Glomerular visceral epithelial cell (primary cell): ENCODE measurements around the gene SSTR3.
"Not testable (repeated sequence)": the region's sequence is repeated elsewhere in the genome, so short reads cannot be mapped to it uniquely, and the experiment has no call there.

Experiments
- DNase-seq: peaks from one replicate; pipeline ENCODE4 v3.0.0-alpha.2; 2016; ENCODE audit errors: extremely low spot score

Gene SSTR3

DNA sequence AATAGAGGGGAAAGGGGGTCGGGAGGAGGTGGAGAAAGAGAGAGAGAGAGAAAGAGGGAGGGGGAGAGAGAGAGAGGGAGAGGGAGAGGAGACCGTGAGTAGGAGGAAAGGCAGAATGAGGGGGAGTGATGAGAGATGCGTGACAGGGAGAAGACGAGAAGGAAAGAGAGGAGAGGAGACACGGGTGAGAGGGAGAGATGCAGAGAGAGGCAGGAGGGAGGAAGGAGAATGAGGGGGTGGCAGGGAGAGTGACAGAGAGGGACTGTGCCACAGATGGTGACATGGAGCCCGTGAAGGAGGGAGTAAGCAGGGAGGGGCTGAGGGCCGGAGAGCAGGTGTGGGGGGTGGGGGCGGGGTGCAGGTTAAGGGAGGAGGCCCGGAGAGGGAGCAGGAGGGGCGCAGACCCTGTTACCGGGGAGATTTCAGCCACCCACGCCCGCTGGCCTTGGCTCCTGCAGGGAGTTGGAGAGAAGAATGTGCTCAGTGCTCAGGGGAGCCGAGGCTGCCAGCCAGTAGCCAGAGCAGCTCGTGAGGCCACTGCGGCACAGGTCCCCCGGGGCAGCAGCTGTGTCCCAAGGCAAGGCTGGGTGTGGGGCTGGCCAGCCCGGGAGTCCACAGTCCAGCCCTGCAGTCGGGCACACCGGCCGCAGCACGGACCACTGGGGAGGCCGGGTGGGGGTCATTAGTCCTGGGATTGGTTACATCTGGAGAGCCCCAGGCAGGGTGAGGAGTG lies at the start of gene SSTR3:
TSS of gene SSTR3 (minus strand) at position 304 of the 733 bp plus-strand sequence. CDS start 4,674 bp downstream, outside the sequence.
- no peak for DNase-seq

DNA sequence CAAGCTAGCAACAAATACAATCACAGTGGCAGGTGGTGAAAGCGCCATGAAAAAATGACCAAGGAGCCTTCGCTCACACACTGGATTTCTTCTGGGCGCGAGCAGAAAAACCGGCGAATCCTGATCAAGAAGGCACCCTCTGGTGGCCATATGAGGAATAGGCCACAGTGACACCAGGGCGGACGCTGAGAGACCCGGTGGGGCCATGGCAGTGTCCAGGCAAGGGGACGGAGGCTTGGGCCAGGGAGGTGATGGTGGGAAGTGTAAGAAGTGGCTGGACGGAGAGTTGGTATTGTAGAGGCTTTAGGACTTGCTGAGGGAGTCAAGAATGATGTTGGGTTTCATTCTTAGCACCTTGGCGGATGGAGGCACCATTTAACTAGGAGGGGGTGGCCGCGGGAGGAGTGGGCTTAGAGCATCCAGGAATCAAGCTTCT lies 48.6 kb upstream of the SSTR3 start:
- peak; percentile 52 for DNase-seq

DNA sequence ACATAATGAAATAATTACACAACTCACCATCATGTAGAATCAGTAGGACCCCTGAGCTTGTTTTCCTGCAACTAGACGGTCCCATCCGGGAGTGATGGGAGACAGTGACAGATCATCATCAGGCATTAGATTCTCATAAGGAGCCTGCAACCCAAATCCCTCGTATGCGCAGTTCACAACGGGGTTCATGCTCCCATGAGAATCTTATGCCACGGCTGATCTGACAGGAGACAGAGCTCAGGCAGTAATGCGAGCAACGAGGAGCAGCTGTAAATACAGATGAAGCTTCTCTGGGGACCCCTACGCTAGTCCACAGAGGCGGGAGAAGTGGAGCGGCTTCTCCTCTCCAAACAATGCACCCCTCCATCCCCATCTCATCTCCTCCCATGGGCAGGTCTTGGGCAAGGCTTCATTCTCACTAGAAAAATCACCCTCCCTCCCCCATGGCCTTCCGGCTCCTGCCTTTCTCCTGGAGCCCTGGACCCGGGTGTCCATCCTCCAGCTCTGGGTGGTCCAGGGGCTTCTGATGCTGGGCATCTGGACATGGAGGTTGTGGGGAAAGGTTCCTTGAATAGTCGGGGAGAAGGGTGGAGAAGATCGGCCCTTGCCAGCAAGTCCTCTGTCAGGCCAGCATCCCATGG lies 48.0 kb upstream of the SSTR3 start:
- DNase-seq = no peak

DNA sequence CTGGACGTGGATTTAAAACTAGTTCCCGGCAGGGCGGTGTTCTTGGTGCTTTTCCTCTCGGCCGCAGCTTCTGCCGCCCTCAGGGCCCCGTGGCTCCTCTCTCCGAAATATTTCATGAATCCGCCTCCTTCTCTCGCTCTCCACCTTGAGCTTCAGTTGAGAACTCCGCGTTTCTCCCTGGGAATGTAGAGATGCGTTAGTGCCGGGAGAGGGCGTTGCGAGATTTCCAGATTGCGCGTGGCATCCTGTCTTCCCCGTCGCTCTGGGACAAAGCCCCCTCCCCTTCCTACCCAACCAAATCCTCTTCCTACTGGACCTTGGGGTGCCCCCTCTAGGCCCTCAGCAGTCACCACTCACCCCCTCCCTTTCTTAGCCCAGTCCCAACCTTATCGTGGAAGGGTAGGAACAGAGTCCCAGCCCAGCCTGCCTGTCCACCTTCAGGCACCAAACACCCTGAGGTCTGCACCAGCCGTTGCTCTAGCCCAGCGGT lies 47.3 kb upstream of the SSTR3 start:
- DNase-seq = peak; percentile 22

DNA sequence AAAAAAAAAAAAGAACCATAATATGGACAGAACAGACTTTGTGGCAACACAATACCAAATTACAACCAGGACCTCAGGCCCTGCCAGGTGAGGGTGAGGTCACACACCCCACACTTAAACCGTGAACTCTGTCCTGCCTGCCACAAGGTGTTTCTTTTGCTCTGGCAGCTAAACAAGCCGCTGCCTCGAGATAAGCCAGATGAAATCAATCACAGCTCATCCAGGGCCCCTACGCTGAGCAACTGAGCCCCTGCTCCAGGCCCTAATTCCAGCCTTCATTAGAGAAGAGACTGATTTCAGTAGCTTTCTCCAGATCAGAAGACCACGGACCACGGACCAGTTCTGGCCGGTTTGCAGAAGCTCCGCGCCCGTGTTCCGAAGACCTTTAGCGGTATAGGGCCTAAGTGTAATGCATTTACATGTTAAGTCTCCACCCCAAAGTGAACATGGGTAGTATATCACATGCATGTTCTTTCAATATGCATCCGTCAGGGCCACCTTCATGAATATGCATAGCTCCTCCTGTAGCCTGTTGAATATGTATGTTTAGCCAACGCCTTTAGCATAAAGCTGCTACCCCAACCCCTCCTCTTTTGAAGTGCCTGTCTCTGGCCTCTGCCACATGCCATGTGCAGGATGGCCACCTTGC lies 46.6 kb upstream of the SSTR3 start:
- no peak for DNase-seq

DNA sequence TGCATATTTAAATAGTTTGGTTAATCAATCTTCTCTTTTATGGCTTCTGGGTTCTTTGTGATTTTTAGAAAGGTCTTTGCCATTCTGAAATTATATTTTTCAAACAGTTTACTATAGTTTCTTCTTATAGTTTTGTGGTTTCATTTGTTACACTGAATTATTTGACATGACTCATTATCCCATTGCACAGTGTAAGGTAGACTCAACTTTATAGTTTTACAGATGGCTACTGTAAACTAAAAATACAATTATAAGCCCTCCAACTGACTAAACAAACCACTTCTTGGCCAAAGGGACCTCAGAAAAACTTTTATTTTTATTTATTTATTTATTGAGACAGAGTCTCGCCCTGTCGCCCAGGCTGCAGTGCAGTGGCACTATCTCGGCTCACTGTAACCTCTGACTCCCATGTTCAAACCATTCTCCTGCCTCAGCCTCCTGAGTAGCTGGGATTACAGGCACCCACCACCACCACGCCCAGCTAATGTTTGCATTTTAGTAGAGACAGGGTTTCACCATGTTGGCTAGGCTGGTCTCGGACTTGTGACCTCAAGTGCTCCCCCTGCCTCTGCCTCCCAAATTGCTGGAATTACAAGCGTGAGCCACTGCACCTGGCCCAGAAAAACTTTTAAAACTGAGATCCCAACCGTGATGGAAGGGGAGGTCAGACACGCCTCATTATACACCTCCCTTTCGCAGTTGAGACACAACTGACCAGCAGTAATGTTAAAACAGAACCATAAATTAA lies 45.9 kb upstream of the SSTR3 start:
- no peak for DNase-seq

DNA sequence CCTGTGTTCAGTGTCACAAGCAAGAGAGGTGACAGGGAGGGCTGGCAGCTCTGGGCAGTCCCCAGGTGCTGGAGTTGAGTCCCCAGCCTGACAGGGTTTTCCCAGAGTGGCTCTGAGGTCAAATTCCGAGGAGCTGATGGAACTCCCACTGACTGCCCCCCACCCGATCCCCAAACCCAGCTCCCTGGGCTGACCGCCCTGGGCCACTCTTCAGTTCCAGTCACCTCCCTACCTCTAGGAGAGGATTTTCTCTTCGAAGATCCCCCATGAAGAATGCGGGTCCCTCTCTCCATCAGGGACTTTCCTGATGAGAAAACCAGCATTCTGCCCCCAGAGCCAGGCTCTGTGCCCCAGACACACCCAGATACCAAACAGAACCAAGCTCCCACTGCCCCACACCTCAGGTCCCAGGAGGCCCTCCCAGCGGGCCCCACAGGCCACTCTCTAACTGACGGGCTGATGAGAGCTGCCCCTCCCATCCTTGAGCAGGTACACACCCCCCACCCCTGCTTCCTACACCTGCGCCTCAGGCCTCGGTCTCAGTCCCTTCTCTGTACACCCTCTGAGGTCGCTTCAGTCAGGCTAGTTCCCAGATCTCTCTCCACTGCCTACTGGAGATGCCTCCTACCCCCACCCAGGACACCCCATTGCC lies 43.9 kb upstream of the SSTR3 start:
- DNase-seq = no peak

DNA sequence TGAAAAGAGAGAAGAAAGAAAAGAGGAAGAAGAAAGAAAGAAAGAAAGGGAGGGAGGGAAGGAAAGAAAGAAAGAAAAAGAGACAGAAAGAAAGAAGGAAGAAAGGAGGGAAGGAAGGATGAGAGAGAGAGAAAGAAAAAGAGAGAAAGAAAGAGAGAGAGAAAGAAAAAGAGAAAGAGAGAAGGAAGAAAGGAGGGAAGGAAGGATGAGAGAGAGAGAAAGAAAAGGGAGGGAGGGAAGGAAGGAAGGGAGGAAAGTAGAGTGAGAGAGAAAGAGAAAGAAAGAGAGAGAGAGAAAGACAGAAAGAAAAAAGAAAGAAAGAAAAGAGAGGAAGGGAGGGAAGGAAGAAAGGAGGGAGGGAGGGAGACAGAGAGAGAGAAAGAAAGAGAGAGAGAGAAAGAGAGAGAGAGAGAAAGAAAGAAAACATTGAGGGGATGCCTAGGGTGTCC lies 43.3 kb upstream of the SSTR3 start:
- DNase-seq = no peak

DNA sequence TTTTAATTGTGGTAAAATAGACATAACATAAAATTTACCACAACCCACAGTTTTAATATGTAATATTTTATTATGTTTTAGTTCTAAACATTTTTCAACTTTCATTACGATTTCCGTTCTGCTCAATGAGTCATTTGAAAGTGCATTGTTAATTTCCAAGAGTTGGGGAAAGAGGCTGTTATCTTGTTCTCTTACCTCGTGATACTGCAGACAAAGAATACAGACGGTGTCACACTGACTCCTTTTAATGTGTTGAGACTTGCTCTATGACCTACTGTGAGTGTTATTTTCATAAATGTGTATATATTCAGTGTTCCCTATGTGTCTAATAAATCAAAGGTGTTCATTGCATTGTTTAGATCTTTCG lies 42.6 kb upstream of the SSTR3 start:
- DNase-seq = peak; percentile 21

DNA sequence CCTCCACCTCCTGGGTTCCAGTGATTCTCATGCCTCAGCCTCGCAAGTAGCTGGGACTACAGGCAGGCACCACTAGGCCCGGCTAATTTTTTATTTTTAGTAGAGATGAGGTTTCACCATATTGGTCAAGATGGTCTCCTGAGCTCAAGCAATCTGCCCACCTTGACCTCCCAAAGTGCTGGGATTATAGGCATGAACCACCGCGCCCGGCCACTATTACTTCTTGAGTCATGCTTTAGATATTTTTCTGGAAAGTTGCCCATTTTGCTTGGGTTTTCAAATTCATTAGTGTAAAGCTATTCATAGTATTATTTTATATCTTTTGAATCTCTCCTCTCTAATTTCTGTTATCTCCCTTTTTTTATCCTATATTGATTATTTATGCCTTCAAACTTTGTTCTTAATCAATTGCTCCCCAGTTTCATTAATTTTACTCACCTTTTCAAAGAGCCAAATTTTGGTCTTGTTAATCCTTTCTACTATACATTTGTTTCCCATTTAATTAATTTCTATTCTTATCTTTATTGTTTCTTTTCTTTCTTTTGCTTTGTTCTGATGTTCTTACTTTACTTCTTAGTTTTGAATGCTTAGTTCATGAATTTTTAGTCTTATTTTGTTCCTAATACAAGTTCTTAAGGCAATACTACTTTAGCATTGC lies 42.1 kb upstream of the SSTR3 start:
- DNase-seq = peak; percentile 82

DNA sequence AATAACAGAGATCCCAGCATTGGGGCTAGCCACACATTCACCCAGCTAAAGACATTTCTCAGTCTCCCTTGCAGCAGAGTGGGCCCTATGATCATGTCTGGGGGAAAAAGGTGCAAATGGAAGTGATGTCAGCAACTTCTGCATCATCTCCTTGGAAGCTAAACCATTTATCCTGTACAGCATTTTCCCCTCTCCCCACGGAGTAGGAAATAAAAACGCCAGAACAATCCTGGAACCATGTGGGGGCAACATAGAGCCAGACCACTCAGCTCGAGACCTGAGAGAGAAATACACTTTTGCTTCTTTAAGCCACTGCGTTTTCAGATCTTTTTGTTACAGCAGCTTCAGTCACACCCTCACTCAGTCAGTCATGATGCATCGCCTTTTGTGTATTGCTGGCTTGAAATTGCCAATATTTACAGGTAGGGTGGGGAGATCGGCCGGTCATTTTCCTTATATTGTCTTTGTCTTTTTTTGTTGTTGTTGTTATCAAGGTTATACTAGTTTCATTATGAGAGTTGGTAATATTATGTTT lies 40.9 kb upstream of the SSTR3 start:
- no peak for DNase-seq

DNA sequence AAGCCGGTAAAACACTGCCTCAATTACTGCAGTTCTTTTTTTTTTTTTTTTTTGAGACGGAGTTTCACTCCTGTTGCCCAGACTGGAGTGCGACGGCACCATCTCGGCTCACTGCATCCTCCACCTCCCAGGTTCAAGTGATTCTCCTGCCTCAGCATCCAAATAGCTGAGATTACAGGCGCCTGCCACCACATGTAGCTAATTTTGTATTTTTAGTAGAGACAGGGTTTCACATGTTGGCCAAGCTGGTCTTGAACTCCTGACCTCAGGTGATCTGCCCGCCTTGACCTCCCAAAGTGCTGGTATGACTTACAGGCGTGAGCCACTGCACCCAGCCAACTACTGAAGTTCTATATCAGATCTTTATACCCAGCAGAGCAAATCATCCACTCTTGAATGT lies 39.6 kb upstream of the SSTR3 start:
- not testable (repeated sequence) for DNase-seq

DNA sequence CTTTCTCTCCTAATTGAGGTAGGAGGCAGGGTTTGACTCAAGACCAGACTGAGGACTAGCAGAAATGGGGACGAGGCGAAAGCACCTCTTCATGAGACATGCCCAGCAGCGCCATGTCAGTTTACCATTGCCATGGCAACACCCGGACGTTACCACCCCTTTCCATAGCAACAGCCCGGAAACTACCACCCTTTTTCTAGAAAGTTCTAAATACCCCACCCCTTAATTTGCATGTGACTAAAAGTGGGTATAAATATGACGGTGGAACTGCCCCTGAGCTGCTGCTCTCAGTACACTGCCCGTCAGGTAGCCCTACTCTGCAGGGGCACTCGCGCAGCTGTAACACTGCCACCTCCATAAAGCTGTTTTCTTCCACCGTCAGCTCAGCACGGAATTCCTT lies 37.7 kb upstream of the SSTR3 start:
- no peak for DNase-seq

DNA sequence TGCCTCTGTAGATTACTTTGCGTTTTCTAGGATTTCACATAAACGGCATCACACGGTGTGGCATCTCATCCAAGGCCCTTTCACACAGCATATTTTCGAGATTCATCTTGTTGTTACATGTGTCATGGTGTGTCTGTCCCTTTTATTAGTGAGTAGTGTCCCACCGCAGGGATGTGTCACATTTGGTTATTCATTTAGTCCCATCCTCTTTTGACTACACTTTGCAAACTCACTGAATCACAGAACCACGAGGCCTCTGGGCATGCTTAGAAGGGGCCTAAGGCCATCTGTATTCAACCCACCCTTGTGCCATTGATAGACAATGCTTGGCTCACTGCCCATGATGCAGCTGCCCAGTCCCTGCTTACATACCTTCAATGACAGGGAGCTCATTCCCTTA lies 36.0 kb upstream of the SSTR3 start:
- no peak for DNase-seq

DNA sequence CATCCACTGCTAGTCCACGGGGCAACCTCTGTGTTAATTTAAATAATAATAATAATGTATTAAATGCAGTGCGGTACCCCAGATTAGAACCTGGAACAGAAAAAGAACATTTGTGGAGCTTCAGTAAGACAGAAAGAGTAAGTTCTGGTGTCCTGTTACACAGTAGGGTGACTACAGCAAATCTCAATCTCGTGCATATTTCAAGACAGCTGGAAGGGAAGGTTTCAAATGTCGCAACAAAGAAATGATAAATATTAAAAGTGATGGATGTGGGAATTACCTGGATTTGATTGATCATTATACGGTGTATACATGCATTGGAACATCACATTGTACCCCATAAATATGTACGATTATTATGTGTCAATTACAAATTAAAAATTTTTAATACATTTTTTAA lies 33.5 kb upstream of the SSTR3 start:
- DNase-seq = no peak

DNA sequence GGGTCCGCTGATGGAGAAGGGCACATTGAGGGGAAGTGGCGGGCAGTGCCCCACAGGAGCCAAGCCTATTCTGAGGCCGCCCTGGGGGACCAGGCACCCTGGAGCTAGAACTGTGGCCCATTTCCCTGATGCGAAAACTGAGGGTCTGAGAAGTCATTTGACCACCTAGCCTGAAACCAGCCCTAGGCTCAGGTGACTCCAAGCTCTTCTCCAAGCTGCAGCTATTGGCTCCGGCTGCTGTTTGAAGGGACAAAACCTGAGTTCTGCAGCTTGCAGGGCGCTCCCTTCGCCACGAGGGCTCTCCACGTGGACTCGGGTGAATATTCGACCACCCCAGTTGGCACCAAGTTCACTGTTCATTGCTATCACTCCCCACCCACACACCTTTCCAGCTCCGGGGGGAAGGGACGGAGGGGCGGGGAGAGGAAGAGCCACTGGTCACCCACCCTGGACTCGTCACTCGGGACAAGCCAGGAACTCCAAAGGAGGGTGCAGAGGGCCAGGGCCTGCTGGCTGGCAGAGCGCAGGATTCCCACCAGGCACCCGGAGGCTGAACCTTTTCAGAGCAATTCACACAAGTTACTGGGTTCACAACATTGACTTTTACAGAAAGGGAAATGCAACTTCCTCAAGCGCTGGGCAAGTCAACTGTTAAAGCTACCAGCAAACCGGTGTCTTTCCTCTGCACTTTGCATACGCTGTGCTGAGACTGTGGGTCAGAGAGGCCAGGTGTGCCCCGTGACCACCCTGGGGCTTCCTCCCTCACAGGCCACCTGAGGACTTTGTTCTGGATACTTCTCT lies 32.8 kb upstream of the SSTR3 start:
- DNase-seq = no peak

DNA sequence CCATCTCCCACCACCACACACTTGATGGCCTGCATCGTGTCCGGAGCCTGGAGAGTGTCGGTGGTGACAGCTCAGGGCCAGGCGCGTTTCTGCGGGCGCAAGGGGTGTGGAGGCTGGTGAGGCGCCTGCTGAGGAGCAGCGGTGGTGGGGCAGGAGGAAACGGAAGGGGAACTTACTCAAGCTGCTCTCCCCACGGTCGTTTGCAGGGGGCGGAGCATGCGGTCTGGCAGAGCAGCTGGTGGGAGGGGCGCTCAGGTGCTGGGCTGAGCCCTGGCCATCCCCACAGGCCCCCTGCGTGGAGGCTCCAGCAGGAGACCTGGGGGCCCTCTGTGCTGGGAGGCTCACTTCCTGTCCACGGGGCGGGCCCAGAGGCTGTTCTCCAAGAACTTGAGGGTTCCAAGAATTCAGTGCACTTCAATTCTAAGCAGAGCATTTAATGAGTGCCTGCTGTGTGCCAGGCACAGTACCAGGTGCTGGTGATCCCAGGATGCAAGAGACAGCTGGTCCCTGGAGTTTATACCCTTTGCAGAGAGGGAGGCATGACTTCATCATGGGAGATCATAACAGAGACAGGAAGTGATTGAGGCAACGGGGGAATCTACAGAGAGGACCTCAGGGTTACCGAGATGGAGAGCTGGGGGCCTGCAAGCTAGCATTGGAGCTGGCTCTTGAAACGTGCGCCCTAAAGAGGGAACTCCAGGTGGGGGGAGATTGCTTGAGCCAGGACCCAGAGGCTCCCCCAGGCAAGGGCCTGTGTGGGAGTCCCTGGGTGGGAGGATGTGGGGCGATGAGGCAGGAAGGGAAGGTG lies 32.0 kb upstream of the SSTR3 start, which contains the start of gene RAC2:
TSS of gene RAC2 (minus strand) at position 156 of the 808 bp plus-strand sequence. CDS start at position 35, 121 bp downstream.
- peak; percentile 87 for DNase-seq

DNA sequence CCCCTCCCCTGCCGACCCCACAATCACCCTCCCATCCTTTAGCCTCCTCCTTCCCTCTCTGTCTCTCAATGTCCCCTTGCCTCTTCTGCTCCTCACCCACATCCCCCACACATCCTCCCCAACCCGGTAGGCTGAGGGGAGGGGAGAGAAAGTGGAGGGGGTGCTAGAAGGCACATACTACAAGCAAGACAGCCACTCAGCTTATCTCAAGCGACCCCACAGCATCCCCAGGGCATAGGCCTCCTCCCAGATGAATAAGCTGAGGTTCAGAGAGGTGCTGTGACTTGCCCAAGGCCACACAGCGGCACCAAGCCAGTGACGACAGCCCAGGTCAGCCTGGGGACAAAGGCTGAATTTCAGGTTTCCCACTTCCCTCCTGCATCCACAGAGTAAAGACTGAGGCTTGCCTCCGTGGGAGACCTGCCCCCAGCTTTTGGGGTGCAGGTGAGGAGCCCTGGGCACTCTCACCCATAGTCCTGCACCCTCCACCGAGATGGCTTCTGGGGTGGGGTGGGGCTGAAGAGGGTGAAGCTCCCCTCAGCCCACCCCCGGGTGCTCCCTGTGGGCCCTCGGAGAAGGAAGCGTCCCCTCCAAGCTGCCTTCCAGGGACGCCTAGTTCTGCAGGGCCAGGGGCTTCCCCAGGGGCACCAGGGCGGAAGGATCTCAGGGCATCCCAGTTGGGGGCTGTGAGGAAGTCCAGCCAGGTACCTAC lies 31.3 kb upstream of the SSTR3 start:
- DNase-seq = no peak
